Stomach (tissue), 4 donors: ENCODE measurements around the gene ZFHX2.

Source experiments
- POLR2A ChIP-seq, 4 donors: fragments of 450-650 bp; IDR thresholded peaks; one replicate each; pipeline ENCODE4 v1.6.1; 2016; ENCODE audit warnings: antibody characterized with exemption in 4 of 4, control low read depth in 2 of 4, mild to moderate bottlenecking in 1 of 4, moderate library complexity in 1 of 4
- TF ChIP-seq, protein P1 (sequence below), 7 experiments: fragments of 450-650 bp in 4 of 7; fragments of 200-600 bp in 3 of 7; sonication (generic) in 3 of 7; IDR thresholded peaks; one replicate each; pipeline ENCODE4 v1.5.1; 2016 to 2019; ENCODE audit warnings: antibody characterized with exemption in 7 of 7, control low read depth in 2 of 7, mild to moderate bottlenecking in 1 of 7

DNA sequence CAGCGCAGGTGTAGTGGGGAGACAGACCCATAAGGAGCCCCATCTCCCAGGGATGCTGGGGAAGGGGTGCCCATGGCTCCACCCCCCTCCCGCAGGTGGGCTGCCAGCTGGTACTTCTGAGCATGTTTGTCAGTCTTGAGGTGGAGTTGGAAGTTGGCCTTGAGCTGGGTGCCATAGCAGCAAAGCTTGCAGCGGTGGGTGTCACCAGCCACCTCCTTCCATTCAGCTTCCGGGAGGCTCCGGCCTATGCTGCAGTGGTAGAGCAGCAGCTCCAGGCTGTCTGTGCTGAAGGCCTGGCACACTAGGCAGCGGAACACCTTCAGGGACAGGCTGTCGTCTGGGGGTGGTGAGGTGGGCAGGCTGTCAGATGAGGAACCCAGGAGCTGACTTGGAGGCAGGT lies 18.9 kb downstream of the ZFHX2 start:
- TF ChIP-seq, protein P1, sequence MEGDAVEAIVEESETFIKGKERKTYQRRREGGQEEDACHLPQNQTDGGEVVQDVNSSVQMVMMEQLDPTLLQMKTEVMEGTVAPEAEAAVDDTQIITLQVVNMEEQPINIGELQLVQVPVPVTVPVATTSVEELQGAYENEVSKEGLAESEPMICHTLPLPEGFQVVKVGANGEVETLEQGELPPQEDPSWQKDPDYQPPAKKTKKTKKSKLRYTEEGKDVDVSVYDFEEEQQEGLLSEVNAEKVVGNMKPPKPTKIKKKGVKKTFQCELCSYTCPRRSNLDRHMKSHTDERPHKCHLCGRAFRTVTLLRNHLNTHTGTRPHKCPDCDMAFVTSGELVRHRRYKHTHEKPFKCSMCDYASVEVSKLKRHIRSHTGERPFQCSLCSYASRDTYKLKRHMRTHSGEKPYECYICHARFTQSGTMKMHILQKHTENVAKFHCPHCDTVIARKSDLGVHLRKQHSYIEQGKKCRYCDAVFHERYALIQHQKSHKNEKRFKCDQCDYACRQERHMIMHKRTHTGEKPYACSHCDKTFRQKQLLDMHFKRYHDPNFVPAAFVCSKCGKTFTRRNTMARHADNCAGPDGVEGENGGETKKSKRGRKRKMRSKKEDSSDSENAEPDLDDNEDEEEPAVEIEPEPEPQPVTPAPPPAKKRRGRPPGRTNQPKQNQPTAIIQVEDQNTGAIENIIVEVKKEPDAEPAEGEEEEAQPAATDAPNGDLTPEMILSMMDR (IDR thresholded peaks at IDR 0.05) = no peak
- TF ChIP-seq POLR2A (IDR thresholded peaks at IDR 0.05) = no peak
